H54 (cell line): ENCODE data around the gene CEACAM6.
A peak's percentile ranks its signal among the peaks of the same experiment; 100 is the strongest.
"Not testable (repeated sequence)": the region's sequence is repeated elsewhere in the genome, so short reads cannot be mapped to it uniquely, and the experiment has no call there.

Experiments
- DNase-seq: peaks from one replicate; pipeline ENCODE4 v3.0.0; 2011; ENCODE audit warnings: low spot score, mixed read lengths; ENCODE audit not compliant: insufficient read length
- FAIRE-seq: peaks from 3 replicates; lab custom pipeline; 2011; peaks lifted over from hg19 to GRCh38; lab: Jason Lieb, UNC
- POLR2A ChIP-seq: IDR thresholded peaks from 2 replicates; pipeline ENCODE4 v1.6.1; 2011; ENCODE audit warnings: low read depth, mild to moderate bottlenecking, low read length

Gene CEACAM6

GRCh38 chr19:41755328-41755913, at the start of gene CEACAM6:
Gene CEACAM6, plus strand, starts transcription at chr19:41755530. Its CDS starts 109 bp downstream, at chr19:41755639.
- FAIRE-seq (no peak), DNase-seq (no peak)
- TF ChIP-seq POLR2A: no peak

GRCh38 chr19:41706741-41707501, 48.4 kb upstream of the CEACAM6 start:
- no peak for TF ChIP-seq POLR2A
- DNase-seq (peak; percentile 87), FAIRE-seq (no peak)

- FAIRE-seq (no peak), DNase-seq (no peak)
- TF ChIP-seq POLR2A: no peak
These were observed 47.9 kb upstream of the CEACAM6 start for GRCh38 chr19:41707502-41707812.

- FAIRE-seq (no peak), DNase-seq (no peak)
- TF ChIP-seq POLR2A: no peak
These were observed 47.4 kb upstream of the CEACAM6 start for GRCh38 chr19:41707871-41708371.

- no peak for DNase-seq
- TF ChIP-seq POLR2A: no peak
These were observed 46.8 kb upstream of the CEACAM6 start, which contains the start of gene CEACAM5 for GRCh38 chr19:41708481-41708880. Gene CEACAM5, plus strand, starts transcription at chr19:41708626. Its CDS starts 106 bp downstream, at chr19:41708732.

GRCh38 chr19:41709516-41709915, 45.8 kb upstream of the CEACAM6 start:
- not testable (repeated sequence) for DNase-seq, FAIRE-seq

More at GRCh38 chr19:41708481-41708880, 46.8 kb upstream of the CEACAM6 start, which contains the start of gene CEACAM5:
- FAIRE-seq: no peak

GRCh38 chr19:41709951-41710645, 45.2 kb upstream of the CEACAM6 start:
- no peak for FAIRE-seq
- TF ChIP-seq POLR2A: no peak
- DNase-seq: no peak

- no peak for TF ChIP-seq POLR2A
- no peak for FAIRE-seq
These were observed 43.7 kb upstream of the CEACAM6 start for GRCh38 chr19:41711376-41712261.

GRCh38 chr19:41714598-41714997, 40.7 kb upstream of the CEACAM6 start:
- FAIRE-seq: no peak
- DNase-seq: no peak
- TF ChIP-seq POLR2A: no peak

More at GRCh38 chr19:41711376-41712261, 43.7 kb upstream of the CEACAM6 start:
- DNase-seq: no peak

- DNase-seq: no peak
- FAIRE-seq: no peak
- TF ChIP-seq POLR2A: no peak
These were observed 36.6 kb upstream of the CEACAM6 start for GRCh38 chr19:41718761-41719160.

GRCh38 chr19:41720103-41720502, 35.2 kb upstream of the CEACAM6 start:
- no peak for DNase-seq
- TF ChIP-seq POLR2A: no peak
- no peak for FAIRE-seq

- FAIRE-seq (no peak), DNase-seq (no peak)
- no peak for TF ChIP-seq POLR2A
These were observed 28.8 kb upstream of the CEACAM6 start for GRCh38 chr19:41726493-41726892.

GRCh38 chr19:41734156-41734555, 21.2 kb upstream of the CEACAM6 start:
- no peak for TF ChIP-seq POLR2A
- FAIRE-seq: no peak
- no peak for DNase-seq
